Keratinocyte (primary cell): ENCODE results near the gene GSTT4. TPM values are rescaled to one million over a fixed set of nuclear protein-coding genes. Genes with fewer than 3 reads are reported as not detected.
"Not testable (repeated sequence)": the region's sequence is repeated elsewhere in the genome, so short reads cannot be mapped to it uniquely, and the experiment has no call there.

Experiments
- DNase-seq: peaks from one replicate; pipeline ENCODE4 v3.0.0-alpha.2; 2011; ENCODE audit warnings: low read depth, missing footprints, low spot score
- FAIRE-seq: peaks from 2 replicates; lab custom pipeline; 2011; peaks lifted over from hg19 to GRCh38; lab: Jason Lieb, UNC
- H2AFZ ChIP-seq: 2 replicates; pipeline ENCODE4 v1.6.0; 2012; ENCODE audit warnings: low read length, control low read depth, inconsistent platforms; ENCODE audit not compliant: control insufficient read depth
- H3K27ac ChIP-seq: 2 replicates; pipeline ENCODE4 v1.5.1; 2011; ENCODE audit warnings: low read length; ENCODE audit not compliant: control insufficient read depth, insufficient read depth
- H3K27me3 ChIP-seq: 3 replicates; pipeline ENCODE4 v1.6.0; 2011; ENCODE audit warnings: low read length; ENCODE audit not compliant: control insufficient read depth, insufficient read depth; ENCODE audit errors: extremely low read depth
- H3K36me3 ChIP-seq, 2 experiments: 2 replicates in 1 of 2; 3 replicates in 1 of 2; pipeline ENCODE4 v1.5.1; 2011; ENCODE audit warnings: low read length in 2 of 2, mild to moderate bottlenecking in 1 of 2; ENCODE audit not compliant: control insufficient read depth in 2 of 2, insufficient read depth in 2 of 2; ENCODE audit errors: extremely low read depth in 1 of 2
- H3K4me1 ChIP-seq: 3 replicates; pipeline ENCODE4 v1.5.1; 2011; ENCODE audit warnings: low read length; ENCODE audit not compliant: control insufficient read depth, insufficient read depth; ENCODE audit errors: extremely low read depth
- H3K4me2 ChIP-seq: 3 replicates; pipeline ENCODE4 v1.6.0; 2011; ENCODE audit warnings: low read depth, low read length; ENCODE audit not compliant: control insufficient read depth, insufficient read depth; ENCODE audit errors: extremely low read depth
- H3K4me3 ChIP-seq, 3 experiments: fragments of 200-600 bp in 1 of 3; sonication (generic) in 1 of 3; 2 replicates in 2 of 3; 3 replicates in 1 of 3; pipeline ENCODE4 v1.5.1; 2011 to 2016; ENCODE audit warnings: low read length in 3 of 3, mild to moderate bottlenecking in 3 of 3, control low read depth in 2 of 3, inconsistent platforms in 1 of 3, low read depth in 1 of 3, mixed read lengths in 1 of 3, mixed run types in 1 of 3, moderate library complexity in 1 of 3; ENCODE audit not compliant: control insufficient read depth in 2 of 3, insufficient read depth in 2 of 3; ENCODE audit errors: extremely low read depth in 1 of 3
- H3K79me2 ChIP-seq: 2 replicates; pipeline ENCODE4 v1.6.0; 2012; ENCODE audit warnings: low read length; ENCODE audit not compliant: control insufficient read depth, insufficient read depth
- H3K9ac ChIP-seq: 3 replicates; pipeline ENCODE4 v1.6.0; 2011; ENCODE audit warnings: low read length; ENCODE audit not compliant: control insufficient read depth, insufficient read depth; ENCODE audit errors: extremely low read depth
- H3K9me1 ChIP-seq: 3 replicates; pipeline ENCODE4 v1.6.0; 2011; ENCODE audit warnings: low read length; ENCODE audit not compliant: control insufficient read depth, insufficient read depth; ENCODE audit errors: extremely low read depth
- H3K9me3 ChIP-seq: 2 replicates; pipeline ENCODE4 v1.5.1; 2012; ENCODE audit warnings: low read depth, low read length; ENCODE audit not compliant: control insufficient read depth
- H4K20me1 ChIP-seq: 3 replicates; pipeline ENCODE4 v1.6.0; 2011; ENCODE audit warnings: low read length; ENCODE audit not compliant: control insufficient read depth, insufficient read depth; ENCODE audit errors: extremely low read depth
- EZH2 ChIP-seq: IDR thresholded peaks from one replicate; pipeline ENCODE4 v1.6.1; 2012; ENCODE audit warnings: inconsistent platforms, mild to moderate bottlenecking, low read length, moderate library complexity
- dilution Hi-C: fragments of 300-500 bp; cut with MboI; formaldehyde crosslinking; loops from one replicate; pipeline ENCODE4 v1.7.0; 2020; ENCODE audit warnings: low sequenced_read_pairs; ENCODE audit not compliant: extremely low pct_ligation_motif_present
- polyA plus RNA-seq, 5 experiments: library from polyadenylated mRNA; depleted of rRNA in 3 of 5; stranded (reverse) in 3 of 5; stranded (forward) in 1 of 5; unstranded in 1 of 5; fragments of >200 nt; gene quantifications; 1 replicate in 1 of 5; 2 replicates in 3 of 5; 3 replicates in 1 of 5; pipeline versions ENCODE4 v1.2.1 to v1.2.3, GENCODE V29; 2011 to 2012; ENCODE audit warnings: missing spikeins in 2 of 5, low read depth in 1 of 5, low replicate concordance in 1 of 5
- TF ChIP-seq, protein P1 (sequence below), 3 experiments: IDR thresholded peaks in 1 of 3; conservative IDR thresholded peaks in 1 of 3; optimal IDR thresholded peaks in 1 of 3; 2 replicates in 2 of 3; 3 replicates in 1 of 3; pipeline versions ENCODE3 to v1.5.1; 2011; ENCODE audit warnings: low read length in 3 of 3, mild to moderate bottlenecking in 3 of 3, moderate library complexity in 2 of 3, control low read depth in 1 of 3, inconsistent platforms in 1 of 3; ENCODE audit not compliant: insufficient read depth in 2 of 3; ENCODE audit errors: extremely low read depth in 1 of 3

The GSTT4 gene
- polyA plus RNA-seq, 1 donor (not counting 4 experiments of a cell fraction or from before 2014, with no cell fraction given) = not detected

DNA sequence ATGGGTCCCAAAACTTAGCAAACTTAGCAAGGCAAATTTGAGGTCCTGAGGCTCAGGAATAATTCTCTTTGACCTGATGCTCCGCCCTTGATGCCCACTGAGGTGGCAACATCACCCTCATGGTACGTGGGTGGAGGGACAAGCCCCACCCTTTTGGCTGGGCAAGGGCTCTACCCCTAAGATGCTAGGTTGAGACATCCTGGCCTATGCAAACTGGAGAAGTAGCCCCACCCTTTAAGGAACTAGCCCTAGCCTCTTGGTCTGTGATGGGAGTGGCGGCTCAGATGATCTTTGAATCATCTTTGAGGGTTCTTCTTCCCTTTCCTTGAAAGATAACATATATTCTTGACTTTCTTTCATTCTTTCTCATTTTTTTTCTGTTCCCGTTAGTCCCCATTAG lies 38.7 kb upstream of the GSTT4 start:
- Histone ChIP-seq H3K4me2 (no peak overlapping the region), H3K4me3 (no peak overlapping the region), H3K27me3 (no peaks in the 10 kb centered on the region), H3K27ac (no peak overlapping the region), H3K79me2 (no peaks in the 10 kb centered on the region), H3K9ac (no peak overlapping the region), H3K9me1 (peaks cover 5% of the 10 kb centered on the region), H3K36me3 (peaks cover 12 to 29% of the 10 kb centered on the region in 2 experiments), H2AFZ (no peak overlapping the region), H3K9me3 (no peaks in the 10 kb centered on the region), H3K4me1 (peaks cover 6% of the 10 kb centered on the region), H4K20me1 (no peaks in the 10 kb centered on the region)
- DNase-seq = no peak
- TF ChIP-seq EZH2 = no peak
- TF ChIP-seq, protein P1, sequence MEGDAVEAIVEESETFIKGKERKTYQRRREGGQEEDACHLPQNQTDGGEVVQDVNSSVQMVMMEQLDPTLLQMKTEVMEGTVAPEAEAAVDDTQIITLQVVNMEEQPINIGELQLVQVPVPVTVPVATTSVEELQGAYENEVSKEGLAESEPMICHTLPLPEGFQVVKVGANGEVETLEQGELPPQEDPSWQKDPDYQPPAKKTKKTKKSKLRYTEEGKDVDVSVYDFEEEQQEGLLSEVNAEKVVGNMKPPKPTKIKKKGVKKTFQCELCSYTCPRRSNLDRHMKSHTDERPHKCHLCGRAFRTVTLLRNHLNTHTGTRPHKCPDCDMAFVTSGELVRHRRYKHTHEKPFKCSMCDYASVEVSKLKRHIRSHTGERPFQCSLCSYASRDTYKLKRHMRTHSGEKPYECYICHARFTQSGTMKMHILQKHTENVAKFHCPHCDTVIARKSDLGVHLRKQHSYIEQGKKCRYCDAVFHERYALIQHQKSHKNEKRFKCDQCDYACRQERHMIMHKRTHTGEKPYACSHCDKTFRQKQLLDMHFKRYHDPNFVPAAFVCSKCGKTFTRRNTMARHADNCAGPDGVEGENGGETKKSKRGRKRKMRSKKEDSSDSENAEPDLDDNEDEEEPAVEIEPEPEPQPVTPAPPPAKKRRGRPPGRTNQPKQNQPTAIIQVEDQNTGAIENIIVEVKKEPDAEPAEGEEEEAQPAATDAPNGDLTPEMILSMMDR (optimal IDR thresholded peaks at IDR 0.05 in 1 of 3, IDR thresholded peaks at IDR 0.05 in 1 of 3, conservative IDR thresholded peaks at IDR 0.05 in 1 of 3; ENCODE audit: extremely low read depth in 1 of 3, insufficient read depth in 2 of 3, low read length in 3 of 3) = no peak
- FAIRE-seq = no peak
- dilution Hi-C loops = no loop called here

DNA sequence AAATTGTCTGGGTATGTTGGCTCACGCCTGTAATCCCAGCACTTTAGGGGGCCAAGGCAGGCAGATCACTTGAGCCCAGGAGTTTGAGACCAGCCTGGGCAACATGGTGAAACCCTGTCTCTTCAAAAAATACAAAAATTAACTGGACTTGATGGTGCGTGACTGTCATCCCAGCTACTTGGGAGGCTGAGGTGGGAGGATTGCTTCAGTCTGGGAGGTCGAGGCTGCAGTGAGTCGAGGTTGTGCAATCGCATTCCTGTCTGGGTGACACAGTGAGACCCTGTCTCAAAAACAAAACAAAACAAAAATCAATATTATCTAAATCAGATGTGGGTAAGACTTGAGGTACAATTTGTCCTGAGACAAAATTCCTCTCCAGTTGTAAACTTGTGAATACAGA lies 38.2 kb upstream of the GSTT4 start:
- DNase-seq, H3K9me1 ChIP-seq, H3K9ac ChIP-seq, dilution Hi-C loops, H3K4me2 ChIP-seq, H3K79me2 ChIP-seq, H3K4me3 ChIP-seq, H3K9me3 ChIP-seq, H4K20me1 ChIP-seq, H2AFZ ChIP-seq, H3K27ac ChIP-seq, H3K27me3 ChIP-seq, FAIRE-seq: not testable (repeated sequence)
- H3K36me3 ChIP-seq = peaks cover 12 to 29% of the 10 kb centered on the region in 2 experiments
- H3K4me1 ChIP-seq = peaks cover 11% of the 10 kb centered on the region

DNA sequence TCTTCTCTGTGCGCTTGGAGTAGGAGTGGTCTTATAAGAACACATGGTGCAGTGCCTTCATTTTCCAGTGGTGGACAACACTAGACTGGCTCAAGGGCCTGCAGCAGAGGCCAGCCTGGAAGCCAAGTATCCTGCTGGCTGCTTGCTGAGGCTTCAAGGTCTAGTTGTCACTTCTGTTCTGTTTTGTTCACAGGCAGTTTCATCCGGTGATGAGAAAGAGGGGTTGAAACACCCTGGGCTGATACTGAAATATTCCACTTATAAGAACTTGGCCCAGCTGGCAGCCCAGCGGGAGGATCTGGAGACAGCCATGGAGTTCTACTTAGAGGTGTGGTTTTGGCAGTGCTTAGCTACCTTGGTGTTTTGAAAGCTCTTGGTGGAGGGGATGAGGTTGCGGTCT lies 35.7 kb upstream of the GSTT4 start:
- FAIRE-seq = no peak
- DNase-seq = no peak
- H3K36me3 ChIP-seq = peaks cover 5 to 42% of the 10 kb centered on the region in 2 experiments

More for the DNA sequence above, 35.7 kb upstream of the GSTT4 start:
- Histone ChIP-seq H2AFZ (no peak overlapping the region), H3K9me3 (no peaks in the 10 kb centered on the region), H3K9me1 (peaks cover 5% of the 10 kb centered on the region), H3K27ac (no peak overlapping the region), H3K4me1 (peaks cover 11% of the 10 kb centered on the region), H3K27me3 (no peaks in the 10 kb centered on the region), H3K9ac (no peak overlapping the region), H3K4me2 (no peak overlapping the region), H3K4me3 (no peak overlapping the region), H3K79me2 (no peaks in the 10 kb centered on the region), H4K20me1 (no peaks in the 10 kb centered on the region)
- dilution Hi-C loops = no loop called here
- TF ChIP-seq, protein P1 (optimal IDR thresholded peaks at IDR 0.05 in 1 of 3, IDR thresholded peaks at IDR 0.05 in 1 of 3, conservative IDR thresholded peaks at IDR 0.05 in 1 of 3; ENCODE audit: extremely low read depth in 1 of 3, insufficient read depth in 2 of 3, low read length in 3 of 3) = no peak
- no peak for TF ChIP-seq EZH2
